K562 (cell line): Measurements from ENCODE around the gene SCP2. TPM values are rescaled to one million over a fixed set of nuclear protein-coding genes. Genes with fewer than 3 reads are reported as not detected.

Source experiments
- ATAC-seq: fragments of 200-7000 bp; cut with Tn5 transposase; 3 replicates; pipeline ENCODE4 v1.9.1; 2020; ENCODE audit warnings: moderate library complexity
- BruUV-seq: library from RNA; stranded (reverse); fragments of 400-500 nt; replicated peaks from 2 replicates; lab custom pipeline; 2021; lab: Mats Ljungman, UMichigan
- CTCF ChIA-PET: fragments of 300-600 bp; formaldehyde crosslinking; extraction: SDS; loops from one replicate; lab custom pipeline; 2021; ENCODE audit warnings: low intra/inter-chr PET ratio; lab: Yijun Ruan, JAX
- POLR2A ChIA-PET: fragments of 300-600, 350-650 bp; sonication (Branson Sonifier 250); formaldehyde crosslinking; extraction: SDS; loops from one replicate; lab custom pipeline; 2021; ENCODE audit warnings: antibody characterized with exemption, inconsistent platforms; lab: Yijun Ruan, JAX
- DNase-seq, 4 experiments: peaks; one replicate each; pipeline versions ENCODE4 v3.0.0 to v3.0.0-alpha.2; 2011 to 2018; ENCODE audit warnings: low spot score in 3 of 4, mixed read lengths in 3 of 4; ENCODE audit errors: extremely low read depth in 1 of 4
- FAIRE-seq: peaks from 2 replicates; lab custom pipeline; 2011; peaks lifted over from hg19 to GRCh38; lab: Jason Lieb, UNC
- H2AFZ ChIP-seq: 2 replicates; pipeline ENCODE4 v1.6.0; 2011; ENCODE audit warnings: low read depth, low read length, control low read depth, inconsistent platforms
- H3K27ac ChIP-seq: fragments of 200-600 bp; 3 replicates; pipeline ENCODE4 v1.8.0; 2011; ENCODE audit warnings: low read depth, mild to moderate bottlenecking, control low read depth, inconsistent platforms, low read length, moderate library complexity, mixed read lengths; ENCODE audit errors: extremely low read depth
- H3K27me3 ChIP-seq, 2 experiments: fragments of 300-600 bp in 1 of 2; 2 replicates in 1 of 2; 3 replicates in 1 of 2; pipeline versions ENCODE4 v1.6.0 to v1.8.0; 2011; ENCODE audit warnings: inconsistent platforms in 2 of 2, low read length in 2 of 2, mild to moderate bottlenecking in 1 of 2, mixed read lengths in 1 of 2, moderate library complexity in 1 of 2; ENCODE audit not compliant: control insufficient read depth in 2 of 2, insufficient read depth in 2 of 2
- H3K36me3 ChIP-seq: fragments of 300-600 bp; 3 replicates; pipeline ENCODE4 v1.8.0; 2011; ENCODE audit warnings: mild to moderate bottlenecking, low read length, inconsistent platforms; ENCODE audit not compliant: control insufficient read depth, insufficient read depth
- H3K4me1 ChIP-seq, 2 experiments: fragments of 200-600 bp in 1 of 2; replicated peaks in 1 of 2; 2 replicates in 1 of 2; 3 replicates in 1 of 2; pipeline versions ENCODE4 v1.5.1 to v1.8.0; 2011; ENCODE audit warnings: inconsistent platforms in 2 of 2, low read length in 2 of 2, mild to moderate bottlenecking in 1 of 2, mixed read lengths in 1 of 2, moderate library complexity in 1 of 2; ENCODE audit not compliant: control insufficient read depth in 2 of 2, insufficient read depth in 2 of 2
- H3K4me2 ChIP-seq: 2 replicates; pipeline ENCODE4 v1.6.1; 2011; ENCODE audit warnings: low read length, control low read depth, inconsistent platforms, mixed read lengths; ENCODE audit not compliant: insufficient read depth
- H3K4me3 ChIP-seq: fragments of 200-600 bp; sonication (generic), shearing (Covaris generic); 2 replicates; pipeline ENCODE4 v1.5.1; 2016; ENCODE audit warnings: control low read depth, inconsistent platforms
- H3K79me2 ChIP-seq: fragments of 200-600 bp; 3 replicates; pipeline ENCODE4 v1.8.0; 2011; ENCODE audit warnings: low read length, inconsistent platforms; ENCODE audit not compliant: control insufficient read depth, insufficient read depth
- H3K9ac ChIP-seq, 2 experiments: 2 replicates each; pipeline versions ENCODE4 v1.6.0 to v1.6.1; 2011; ENCODE audit warnings: low read depth in 2 of 2, low read length in 2 of 2, control low read depth in 1 of 2, inconsistent platforms in 1 of 2, mild to moderate bottlenecking in 1 of 2, mixed read lengths in 1 of 2; ENCODE audit not compliant: insufficient read depth in 1 of 2
- H3K9me1 ChIP-seq: one replicate; pipeline ENCODE4 v1.6.0; 2011; ENCODE audit warnings: inconsistent platforms, mild to moderate bottlenecking, low read length, moderate library complexity; ENCODE audit not compliant: control insufficient read depth, insufficient read depth
- H3K9me3 ChIP-seq: replicated peaks from 2 replicates; pipeline ENCODE4 v1.5.1; 2011; ENCODE audit warnings: low read depth, low read length, inconsistent platforms; ENCODE audit not compliant: control insufficient read depth, insufficient read depth
- H4K20me1 ChIP-seq: replicated peaks from 2 replicates; pipeline ENCODE4 v1.6.1; 2011; ENCODE audit warnings: low read length, inconsistent platforms, mixed read lengths; ENCODE audit not compliant: control insufficient read depth, insufficient read depth
- ASH1L ChIP-seq: fragments of 450-650 bp; IDR thresholded peaks from 2 replicates; pipeline ENCODE4 v1.6.1; 2018; ENCODE audit warnings: borderline replicate concordance, mild to moderate bottlenecking, low read depth; ENCODE audit not compliant: partially characterized antibody
- EP300 ChIP-seq: IDR thresholded peaks from 2 replicates; pipeline ENCODE4 v1.6.1; 2012; ENCODE audit warnings: low read length, improper control_type of control experiment
- ETS2 ChIP-seq: IDR thresholded peaks from 2 replicates; pipeline ENCODE4 v1.6.1; 2016; ENCODE audit warnings: borderline replicate concordance, missing genetic modification characterization, mild to moderate bottlenecking, moderate library complexity, missing compliant biosample characterization; ENCODE audit not compliant: poor library complexity, severe bottlenecking
- MYNN ChIP-seq, 2 experiments: sonication (generic); formaldehyde crosslinking in 1 of 2; IDR thresholded peaks; 2 replicates each; pipeline versions ENCODE4 v1.5.0 to v1.6.1; 2016 to 2020; ENCODE audit warnings: antibody characterized with exemption in 1 of 2, missing genetic modification reagents in 1 of 2
- NELFE ChIP-seq: IDR thresholded peaks from 2 replicates; pipeline ENCODE4 v1.6.1; 2011; ENCODE audit warnings: mild to moderate bottlenecking; ENCODE audit not compliant: insufficient read depth, insufficient read length
- NFIC ChIP-seq: fragments of 450-650 bp; IDR thresholded peaks from 2 replicates; pipeline ENCODE4 v1.6.1; 2017; ENCODE audit warnings: mild to moderate bottlenecking, inconsistent platforms
- SMAD1 ChIP-seq: fragments of 150-350 bp; IDR thresholded peaks from 2 replicates; pipeline ENCODE4 v1.6.1; 2014; ENCODE audit warnings: low read length, low read depth; ENCODE audit not compliant: partially characterized antibody
- ZBTB1 ChIP-seq: sonication (generic); formaldehyde crosslinking; IDR thresholded peaks from 2 replicates; pipeline ENCODE4 v1.8.1; 2023; ENCODE audit warnings: missing genetic modification reagents, low read depth, mild to moderate bottlenecking, borderline replicate concordance
- ZNF143 ChIP-seq: sonication (generic); formaldehyde crosslinking; IDR thresholded peaks from 2 replicates; pipeline ENCODE4 v1.9.0; 2022; ENCODE audit warnings: mild to moderate bottlenecking, missing genetic modification reagents
- ZNF232 ChIP-seq: sonication (generic); formaldehyde crosslinking; IDR thresholded peaks from 2 replicates; pipeline ENCODE4 v1.8.0; 2022; ENCODE audit warnings: mild to moderate bottlenecking, missing genetic modification reagents
- ZNF707 ChIP-seq: fragments of 250-450 bp; sonication (Bioruptor Pico); conservative IDR thresholded peaks from 2 replicates; pipeline ENCODE4 v1.8.0; 2022; ENCODE audit warnings: inconsistent platforms, mild to moderate bottlenecking, moderate library complexity
- ZNF778 ChIP-seq: fragments of 450-650 bp; formaldehyde crosslinking; IDR thresholded peaks from 2 replicates; pipeline ENCODE4 v1.4.0; 2020; ENCODE audit warnings: mild to moderate bottlenecking, moderate library complexity
- WGBS: fragments of 100-300 bp; shearing (Covaris generic); methylation state at CpG from one replicate; pipeline ENCODE4 v1.1.6; 2016; ENCODE audit warnings: low coverage, mixed read lengths; ENCODE audit not compliant: insufficient coverage; ENCODE audit errors: missing lambda C conversion rate; 5-methylcytosine and 5-hydroxymethylcytosine counted together
- in situ Hi-C: fragments of 300-500 bp; cut with MboI; formaldehyde crosslinking; loops from 4 replicates; pipeline ENCODE4 v1.15.0; 2018; ENCODE audit warnings: inconsistent platforms, mixed read lengths
- intact Hi-C: fragments of 100-400 bp; cut with micrococcal nuclease; formaldehyde crosslinking; loops from 2 replicates; pipeline ENCODE4 v1.14.2; 2022
- polyA plus RNA-seq, 8 experiments: library from polyadenylated mRNA; depleted of rRNA in 4 of 8; stranded (reverse) in 5 of 8; unstranded in 3 of 8; fragments of >200 nt; fragmentation: Nextera tagmentation in 2 of 8; fragmentation: Illumina TruSeq in 1 of 8; extraction: Ambion mirVana in 2 of 8; extraction: Trizol in 1 of 8; gene quantifications; 2 replicates each; pipeline versions ENCODE4 v1.2.1 to v1.2.3, GENCODE V29; 2011 to 2014; ENCODE audit warnings: inconsistent platforms in 1 of 8, missing spikeins in 1 of 8
- total RNA-seq, 7 experiments: library from RNA; depleted of rRNA in 6 of 7; stranded (reverse); fragments of >200 nt in 6 of 7; fragmentation: Illumina TruSeq in 2 of 7; extraction: Trizol in 2 of 7; gene quantifications; 2 replicates each; pipeline versions ENCODE4 v1.2.1 to v1.2.3, GENCODE V29; 2011 to 2021; ENCODE audit warnings: low replicate concordance in 1 of 7

SCP2 gene
- total and polyA plus RNA-seq, 9 of the 15 experiments (the other 6 are each of a cell fraction or from before 2014, with no cell fraction given) = 63.8 to 258 (median 106) TPM

DNA sequence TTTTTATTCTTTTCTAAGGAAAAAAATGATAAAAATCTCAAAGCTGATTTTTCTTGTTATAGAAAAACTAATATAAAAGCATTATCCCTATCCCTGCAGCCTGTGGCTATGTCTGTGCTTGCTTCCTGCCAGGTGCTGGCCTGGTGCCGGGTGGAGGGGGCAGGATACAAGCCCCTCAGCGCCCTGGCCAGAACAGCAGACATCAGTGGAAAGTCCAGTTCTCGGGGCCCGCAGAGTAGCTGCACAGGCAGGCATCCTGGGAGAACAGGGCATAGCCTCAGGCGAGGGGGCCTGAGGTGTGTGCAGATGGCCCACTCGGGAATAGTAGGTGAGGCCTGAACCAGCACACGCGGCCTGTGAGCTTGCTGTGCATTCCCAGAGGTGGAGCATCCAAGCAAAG, 158.3 kb downstream of the SCP2 start:
- no peak overlapping the region for H3K4me3 ChIP-seq
- TF ChIP-seq ZNF143 (CRISPR knock-in tag) (no peak), ZNF232 (CRISPR knock-in tag) (no peak), MYNN (IDR thresholded peaks at IDR 0.05) (no peak), MYNN (CRISPR knock-in tag; IDR thresholded peaks at IDR 0.05) (no peak), NFIC (no peak), SMAD1 (no peak), ETS2 (no peak), ZNF707 (CRISPR knock-in tag) (no peak), EP300 (no peak), NELFE (no peak), ZNF778 (CRISPR knock-in tag) (no peak), ZBTB1 (CRISPR knock-in tag) (no peak), ASH1L (no peak)
- no peak overlapping the region for H2AFZ ChIP-seq
- peaks cover 7% of the 10 kb centered on the region; the same call in 1 of the 2 replicates for H4K20me1 ChIP-seq
- ChIA-PET CTCF (no interaction called here), POLR2A (interaction anchor here (0.8 kb wide), 1 partner anchor 7 kb away, joined by 3 read pairs; no protein-coding TSS in a partner anchor)
- WGBS = 16% methylated on average over 8 of the region's 8 CpGs
- in situ Hi-C loops = no loop called here
- DNase-seq = no peak
- peaks cover 0 to 36% of the 10 kb centered on the region in 2 experiments; a peak in 3 of 5 replicates for H3K27me3 ChIP-seq
- H3K9me3 ChIP-seq = no peaks in the 10 kb centered on the region
- H3K36me3 ChIP-seq = no peaks in the 10 kb centered on the region
- no peak for FAIRE-seq
- no TSS peak for BruUV-seq
- H3K4me2 ChIP-seq = no peak overlapping the region
- no peak for ATAC-seq
- intact Hi-C loops = no loop called here
- no peaks in the 10 kb centered on the region for H3K9me1 ChIP-seq
- H3K9ac ChIP-seq = no peak overlapping the region
- H3K27ac ChIP-seq = no peak overlapping the region
- peaks cover 8 to 48% of the 10 kb centered on the region in 2 experiments; a peak in 3 of 5 replicates for H3K4me1 ChIP-seq
- no peaks in the 10 kb centered on the region for H3K79me2 ChIP-seq
